AG04450 (cell line): ENCODE results near the gene RNF186. TPM values are rescaled to one million over a fixed set of nuclear protein-coding genes. Genes with fewer than 3 reads are reported as not detected.
"Not testable (repeated sequence)": the region's sequence is repeated elsewhere in the genome, so short reads cannot be mapped to it uniquely, and the experiment has no call there.

Source experiments
- CTCF ChIA-PET: fragments of 300-600, 350-600 bp; formaldehyde crosslinking; extraction: SDS; loops from one replicate; lab custom pipeline; 2022; ENCODE audit warnings: antibody characterized with exemption, inconsistent platforms; lab: Charles Lee
- POLR2A ChIA-PET: fragments of 350-600 bp; formaldehyde crosslinking; extraction: SDS; loops from one replicate; lab custom pipeline; 2021; ENCODE audit warnings: antibody characterized with exemption, inconsistent platforms; lab: Yijun Ruan, JAX
- DNase-seq: peaks from one replicate; pipeline ENCODE4 v3.0.0-alpha.2; 2011; ENCODE audit warnings: low read depth, low spot score
- H3K27ac ChIP-seq: one replicate; pipeline ENCODE4 v1.5.1; 2012; ENCODE audit warnings: low read depth, low read length, control low read depth
- H3K27me3 ChIP-seq: one replicate; pipeline ENCODE4 v1.6.0; 2012; ENCODE audit warnings: low read length; ENCODE audit not compliant: control insufficient read depth, insufficient read depth
- H3K4me3 ChIP-seq: 2 replicates; pipeline ENCODE4 v1.5.1; 2011; ENCODE audit warnings: mild to moderate bottlenecking, low read depth, low read length, control low read depth
- H3K9me3 ChIP-seq: 2 replicates; pipeline ENCODE4 v1.5.1; 2012; ENCODE audit warnings: low read length; ENCODE audit not compliant: control insufficient read depth, insufficient read depth
- CTCF ChIP-seq: IDR thresholded peaks from 2 replicates; pipeline ENCODE4 v1.5.1; 2011; ENCODE audit warnings: low read depth, low read length, control low read depth, inconsistent platforms
- polyA plus RNA-seq: library from polyadenylated mRNA; depleted of rRNA; stranded (reverse); fragments of >200 nt; gene quantifications from 2 replicates; pipeline ENCODE4 v1.2.3, GENCODE V29; 2011

Gene RNF186
- polyA plus RNA-seq, 1 experiment, result not detected

GRCh38 chr1:19852036-19852435 lies 37.0 kb upstream of the RNF186 start:
- H3K27me3 ChIP-seq, result peaks cover 7% of the 10 kb centered on the region
- TF ChIP-seq CTCF, result no peak
- CTCF ChIA-PET, result interaction anchor here (1.0 kb wide), 1 partner anchor 10 kb away, joined by 4 read pairs; no protein-coding TSS in a partner anchor
- POLR2A ChIA-PET, result no interaction called here
- no peaks in the 10 kb centered on the region for H3K9me3 ChIP-seq
- H3K27ac ChIP-seq, result no peak overlapping the region
- DNase-seq, result no peak
- H3K4me3 ChIP-seq, result no peak overlapping the region

- Histone ChIP-seq H3K4me3 (no peak overlapping the region), H3K27me3 (peaks cover 15% of the 10 kb centered on the region), H3K9me3 (no peaks in the 10 kb centered on the region), H3K27ac (no peak overlapping the region)
- DNase-seq, result no peak
- TF ChIP-seq CTCF, result no peak
- ChIA-PET POLR2A (no interaction called here), CTCF (interaction anchor here (0.7 kb wide), 1 partner anchor 38 kb away, joined by 3 read pairs; no protein-coding TSS in a partner anchor)
Measured at GRCh38 chr1:19850214-19850613, 35.1 kb upstream of the RNF186 start.

- POLR2A ChIA-PET, H3K4me3 ChIP-seq, DNase-seq, H3K9me3 ChIP-seq, H3K27ac ChIP-seq: not testable (repeated sequence)
- CTCF ChIA-PET, result interaction anchor here (0.6 to 1.0 kb wide), 2 partner anchors 42 to 68 kb away, joined by 3 to 4 read pairs; no protein-coding TSS in a partner anchor
- peaks cover 15% of the 10 kb centered on the region for H3K27me3 ChIP-seq
Measured at GRCh38 chr1:19849307-19849706, 34.2 kb upstream of the RNF186 start.

GRCh38 chr1:19847334-19847733 lies 32.3 kb upstream of the RNF186 start:
- CTCF ChIA-PET, H3K9me3 ChIP-seq, H3K27ac ChIP-seq, POLR2A ChIA-PET, H3K4me3 ChIP-seq, DNase-seq: not testable (repeated sequence)
- H3K27me3 ChIP-seq, result peaks cover 21% of the 10 kb centered on the region

GRCh38 chr1:19846338-19846737 lies 31.3 kb upstream of the RNF186 start:
- CTCF ChIA-PET, result no interaction called here
- Histone ChIP-seq H3K27me3 (peaks cover 20% of the 10 kb centered on the region), H3K9me3 (no peaks in the 10 kb centered on the region), H3K4me3 (no peak overlapping the region), H3K27ac (no peak overlapping the region)
- TF ChIP-seq CTCF, result no peak
- POLR2A ChIA-PET, result no interaction called here
- DNase-seq, result no peak

GRCh38 chr1:19845555-19845954 lies 30.5 kb upstream of the RNF186 start:
- H3K9me3 ChIP-seq, result no peaks in the 10 kb centered on the region
- no peak for TF ChIP-seq CTCF
- H3K27me3 ChIP-seq, result peaks cover 20% of the 10 kb centered on the region
- H3K4me3 ChIP-seq, result no peak overlapping the region
- DNase-seq, result no peak
- CTCF ChIA-PET, result interaction anchor here (0.6 to 0.7 kb wide), 2 partner anchors 35 to 37 kb away, joined by 3 to 4 read pairs; no protein-coding TSS in a partner anchor
- POLR2A ChIA-PET, result no interaction called here
- H3K27ac ChIP-seq, result no peak overlapping the region
